HL-60 (cell line): ENCODE measurements around the gene RABGAP1L.

ENCODE experiments used
- DNase-seq, 2 experiments: peaks; one replicate each; pipeline ENCODE4 v3.0.0-alpha.2; 2010 to 2020; ENCODE audit warnings: low read depth in 1 of 2, low spot score in 1 of 2
- H3K27ac ChIP-seq: fragments of 250-450 bp; sonication (Bioruptor Pico); replicated peaks from 2 replicates; pipeline ENCODE4 v1.5.1; 2020; ENCODE audit warnings: mild to moderate bottlenecking, moderate library complexity
- H3K27me3 ChIP-seq: fragments of 250-450 bp; sonication (Bioruptor Pico); 2 replicates; pipeline ENCODE4 v1.5.1; 2021; ENCODE audit warnings: mild to moderate bottlenecking, moderate library complexity; ENCODE audit not compliant: insufficient read depth, poor library complexity, severe bottlenecking
- H3K4me3 ChIP-seq: replicated peaks from 2 replicates; pipeline ENCODE4 v1.5.1; 2011; ENCODE audit warnings: mild to moderate bottlenecking, control low read depth, low read length; ENCODE audit not compliant: insufficient read depth
- GABPA ChIP-seq: IDR thresholded peaks from 2 replicates; pipeline ENCODE4 v1.6.1; 2012; ENCODE audit warnings: low read depth
- POLR2AphosphoS5 ChIP-seq: IDR thresholded peaks from 2 replicates; pipeline ENCODE4 v1.6.1; 2012; ENCODE audit warnings: low read depth
- REST ChIP-seq: IDR thresholded peaks from 2 replicates; pipeline ENCODE4 v1.6.1; 2012; ENCODE audit warnings: low read depth; ENCODE audit not compliant: insufficient replicate concordance
- SPI1 ChIP-seq: IDR thresholded peaks from 2 replicates; pipeline ENCODE4 v1.6.1; 2012; ENCODE audit warnings: low read depth, mild to moderate bottlenecking, borderline replicate concordance
- TF ChIP-seq, protein P1 (sequence below): IDR thresholded peaks from one replicate; pipeline ENCODE4 v1.5.1; 2011; ENCODE audit warnings: low read length, control low read depth, inconsistent platforms; ENCODE audit not compliant: insufficient read depth

The RABGAP1L gene

GRCh38 chr1:174883409-174883808 lies 724.1 kb downstream of the RABGAP1L start:
- Histone ChIP-seq H3K27me3 (no peaks in the 10 kb centered on the region), H3K27ac (no peak overlapping the region), H3K4me3 (no peak overlapping the region)
- TF ChIP-seq GABPA, result no peak
- TF ChIP-seq SPI1, result no peak
- TF ChIP-seq, protein P1, sequence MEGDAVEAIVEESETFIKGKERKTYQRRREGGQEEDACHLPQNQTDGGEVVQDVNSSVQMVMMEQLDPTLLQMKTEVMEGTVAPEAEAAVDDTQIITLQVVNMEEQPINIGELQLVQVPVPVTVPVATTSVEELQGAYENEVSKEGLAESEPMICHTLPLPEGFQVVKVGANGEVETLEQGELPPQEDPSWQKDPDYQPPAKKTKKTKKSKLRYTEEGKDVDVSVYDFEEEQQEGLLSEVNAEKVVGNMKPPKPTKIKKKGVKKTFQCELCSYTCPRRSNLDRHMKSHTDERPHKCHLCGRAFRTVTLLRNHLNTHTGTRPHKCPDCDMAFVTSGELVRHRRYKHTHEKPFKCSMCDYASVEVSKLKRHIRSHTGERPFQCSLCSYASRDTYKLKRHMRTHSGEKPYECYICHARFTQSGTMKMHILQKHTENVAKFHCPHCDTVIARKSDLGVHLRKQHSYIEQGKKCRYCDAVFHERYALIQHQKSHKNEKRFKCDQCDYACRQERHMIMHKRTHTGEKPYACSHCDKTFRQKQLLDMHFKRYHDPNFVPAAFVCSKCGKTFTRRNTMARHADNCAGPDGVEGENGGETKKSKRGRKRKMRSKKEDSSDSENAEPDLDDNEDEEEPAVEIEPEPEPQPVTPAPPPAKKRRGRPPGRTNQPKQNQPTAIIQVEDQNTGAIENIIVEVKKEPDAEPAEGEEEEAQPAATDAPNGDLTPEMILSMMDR, result no peak
- TF ChIP-seq REST, result no peak
- no peak for TF ChIP-seq POLR2AphosphoS5
- peak in 1 of 2 experiments; percentile 2 for DNase-seq

GRCh38 chr1:174884038-174884437 lies 724.7 kb downstream of the RABGAP1L start:
- DNase-seq, result no peak
- Histone ChIP-seq H3K27ac (no peak overlapping the region), H3K27me3 (no peaks in the 10 kb centered on the region), H3K4me3 (no peak overlapping the region)
- no peak for TF ChIP-seq REST
- TF ChIP-seq, protein P1, result no peak
- TF ChIP-seq GABPA, result no peak
- TF ChIP-seq POLR2AphosphoS5, result no peak
- no peak for TF ChIP-seq SPI1

- Histone ChIP-seq H3K4me3 (no peak overlapping the region), H3K27me3 (no peaks in the 10 kb centered on the region), H3K27ac (no peak overlapping the region)
- no peak for DNase-seq
- no peak for TF ChIP-seq POLR2AphosphoS5
- TF ChIP-seq GABPA, result no peak
- TF ChIP-seq, protein P1, result no peak
- no peak for TF ChIP-seq SPI1
- TF ChIP-seq REST, result no peak
These were observed 725.2 kb downstream of the RABGAP1L start for GRCh38 chr1:174884566-174884965.
